ENCODE results near the gene RSL1D1.

The RSL1D1 gene

DNA sequence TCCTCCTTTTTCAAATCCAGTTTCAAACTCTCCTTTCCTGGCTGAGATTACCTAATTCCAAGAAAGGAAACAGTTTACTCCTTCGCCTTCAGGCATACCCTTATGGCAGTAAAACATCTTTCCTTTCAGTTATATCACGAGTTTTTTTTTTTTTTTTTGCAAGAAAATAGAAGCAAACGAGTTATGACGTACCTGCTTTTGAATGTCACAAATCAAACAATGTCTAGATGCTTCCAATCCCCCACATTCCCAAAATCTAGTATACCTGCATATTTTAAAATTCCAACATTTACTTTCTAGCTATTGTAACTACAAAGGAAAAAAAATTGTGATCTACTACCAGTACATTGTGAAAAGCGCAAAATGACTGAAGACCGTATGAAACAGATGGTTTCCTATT, 35.5 kb upstream of the RSL1D1 start:
- DNase-seq (ENCODE audit: low read depth), result no peak
- TF ChIP-seq, protein P1, sequence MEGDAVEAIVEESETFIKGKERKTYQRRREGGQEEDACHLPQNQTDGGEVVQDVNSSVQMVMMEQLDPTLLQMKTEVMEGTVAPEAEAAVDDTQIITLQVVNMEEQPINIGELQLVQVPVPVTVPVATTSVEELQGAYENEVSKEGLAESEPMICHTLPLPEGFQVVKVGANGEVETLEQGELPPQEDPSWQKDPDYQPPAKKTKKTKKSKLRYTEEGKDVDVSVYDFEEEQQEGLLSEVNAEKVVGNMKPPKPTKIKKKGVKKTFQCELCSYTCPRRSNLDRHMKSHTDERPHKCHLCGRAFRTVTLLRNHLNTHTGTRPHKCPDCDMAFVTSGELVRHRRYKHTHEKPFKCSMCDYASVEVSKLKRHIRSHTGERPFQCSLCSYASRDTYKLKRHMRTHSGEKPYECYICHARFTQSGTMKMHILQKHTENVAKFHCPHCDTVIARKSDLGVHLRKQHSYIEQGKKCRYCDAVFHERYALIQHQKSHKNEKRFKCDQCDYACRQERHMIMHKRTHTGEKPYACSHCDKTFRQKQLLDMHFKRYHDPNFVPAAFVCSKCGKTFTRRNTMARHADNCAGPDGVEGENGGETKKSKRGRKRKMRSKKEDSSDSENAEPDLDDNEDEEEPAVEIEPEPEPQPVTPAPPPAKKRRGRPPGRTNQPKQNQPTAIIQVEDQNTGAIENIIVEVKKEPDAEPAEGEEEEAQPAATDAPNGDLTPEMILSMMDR (IDR thresholded peaks at IDR 0.05; ENCODE audit: low read length, missing control alignments), result no peak
- H3K4me3 ChIP-seq (replicated peaks; ENCODE audit: low read depth, low read length), result no peak overlapping the region

DNA sequence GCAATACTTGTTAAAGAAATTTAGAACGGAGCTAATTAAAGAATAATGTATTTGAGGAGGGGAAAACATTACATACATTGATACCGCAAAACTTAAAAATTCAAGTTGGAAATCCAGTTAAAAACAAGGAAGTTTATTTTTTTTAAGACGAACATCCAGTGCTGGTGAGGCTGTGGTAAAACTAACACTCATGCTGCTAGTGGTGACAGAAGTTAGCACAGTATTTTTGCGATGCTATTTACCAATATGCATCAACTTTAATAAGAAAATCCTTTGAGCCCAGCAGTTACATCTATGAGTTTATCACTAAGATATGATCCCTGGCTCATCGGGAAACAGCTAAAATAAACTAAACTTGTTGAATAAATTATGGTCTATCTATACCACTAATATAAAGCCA, 32.7 kb upstream of the RSL1D1 start:
- no peak for DNase-seq (ENCODE audit: low read depth)
- TF ChIP-seq, protein P1 (IDR thresholded peaks at IDR 0.05; ENCODE audit: low read length, missing control alignments), result no peak
- no peak overlapping the region for H3K4me3 ChIP-seq (replicated peaks; ENCODE audit: low read depth, low read length)

DNA sequence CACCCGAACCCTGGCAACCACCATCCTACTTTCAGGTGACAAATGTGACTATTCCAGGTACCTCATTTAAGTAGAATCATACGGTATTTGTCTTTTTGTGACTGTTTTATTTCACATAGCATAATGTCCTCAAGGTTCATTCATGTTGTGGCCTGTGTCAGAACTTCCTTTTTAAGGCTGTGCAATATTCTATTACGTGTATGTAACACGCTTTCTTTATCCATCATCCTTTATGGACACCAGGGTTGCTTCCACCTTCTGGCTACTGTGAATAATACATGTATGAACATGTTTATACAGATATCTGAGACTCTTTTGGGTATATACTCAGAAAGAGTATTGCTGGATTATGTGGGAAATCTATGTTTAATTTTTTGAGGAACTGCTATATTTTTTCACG, 28.7 kb upstream of the RSL1D1 start:
- no peak overlapping the region for H3K4me3 ChIP-seq (replicated peaks; ENCODE audit: low read depth, low read length)

DNA sequence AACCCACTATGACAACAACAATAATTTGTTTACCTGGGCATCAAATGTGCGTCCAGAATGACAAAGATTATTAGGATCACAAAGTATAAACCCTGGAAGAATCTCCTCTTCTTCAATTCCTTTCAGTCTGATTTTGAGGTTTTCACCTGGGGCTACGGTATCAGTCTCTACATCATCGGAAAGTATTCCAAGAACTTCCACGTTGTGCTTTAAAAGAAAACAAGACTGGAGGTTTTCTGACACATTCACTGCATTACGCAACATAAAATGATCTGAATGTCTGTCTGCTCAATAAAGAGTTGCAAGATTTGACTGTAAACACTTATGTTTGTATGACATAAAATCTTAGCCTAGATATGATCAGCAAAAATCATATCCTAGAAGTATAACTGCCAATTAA, 26.0 kb upstream of the RSL1D1 start:
- no peak overlapping the region for H3K4me3 ChIP-seq (replicated peaks; ENCODE audit: low read depth, low read length)
- peak; percentile 41 for DNase-seq (ENCODE audit: low read depth)
- TF ChIP-seq, protein P1 (IDR thresholded peaks at IDR 0.05; ENCODE audit: low read length, missing control alignments), result no peak

More for the DNA sequence above, 28.7 kb upstream of the RSL1D1 start:
- DNase-seq (ENCODE audit: low read depth), result no peak
- TF ChIP-seq, protein P1 (IDR thresholded peaks at IDR 0.05; ENCODE audit: low read length, missing control alignments), result no peak

DNA sequence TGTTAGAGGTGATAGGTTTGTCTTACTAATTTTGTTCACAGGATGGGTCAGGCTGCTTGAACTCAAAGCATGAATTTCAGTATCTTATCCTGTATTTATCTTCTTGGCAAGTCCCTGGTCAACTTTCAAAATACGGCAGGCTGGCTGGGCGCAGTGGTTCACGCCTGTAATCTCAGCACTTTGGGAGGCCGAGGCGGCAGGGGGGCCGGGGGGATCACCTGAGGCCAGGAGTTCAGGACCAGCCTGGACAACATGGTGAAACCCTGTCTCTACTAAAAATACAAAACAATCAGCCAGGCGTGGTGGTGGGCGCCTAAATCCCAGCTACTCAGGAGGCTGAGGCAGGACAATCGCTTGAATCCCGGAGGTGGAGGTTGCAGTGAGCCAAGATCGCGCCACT, 25.0 kb upstream of the RSL1D1 start:
- no peak overlapping the region for H3K4me3 ChIP-seq (replicated peaks; ENCODE audit: low read depth, low read length)
- TF ChIP-seq, protein P1 (IDR thresholded peaks at IDR 0.05; ENCODE audit: low read length, missing control alignments), result no peak
- no peak for DNase-seq (ENCODE audit: low read depth)

DNA sequence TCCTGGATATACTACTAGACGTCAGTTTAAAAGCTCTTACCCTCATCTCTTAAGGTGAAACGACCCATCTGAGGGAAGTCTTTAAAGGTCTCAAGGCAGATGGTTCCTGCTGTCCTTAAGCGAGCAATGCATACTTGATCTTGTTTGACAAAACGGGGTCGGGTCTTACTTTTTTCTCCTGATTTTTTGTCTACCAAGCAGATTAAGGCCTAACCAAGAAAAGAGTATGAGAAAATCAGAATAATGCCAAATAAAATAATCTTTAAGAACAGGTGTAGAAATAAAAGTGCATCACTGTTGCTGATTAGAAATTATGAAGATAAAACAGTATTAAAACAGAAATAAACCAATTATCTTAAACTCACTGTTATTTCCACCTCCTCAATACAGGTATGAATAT, 24.4 kb upstream of the RSL1D1 start:
- DNase-seq (ENCODE audit: low read depth), result no peak
- TF ChIP-seq, protein P1 (IDR thresholded peaks at IDR 0.05; ENCODE audit: low read length, missing control alignments), result no peak
- H3K4me3 ChIP-seq (replicated peaks; ENCODE audit: low read depth, low read length), result no peak overlapping the region

DNA sequence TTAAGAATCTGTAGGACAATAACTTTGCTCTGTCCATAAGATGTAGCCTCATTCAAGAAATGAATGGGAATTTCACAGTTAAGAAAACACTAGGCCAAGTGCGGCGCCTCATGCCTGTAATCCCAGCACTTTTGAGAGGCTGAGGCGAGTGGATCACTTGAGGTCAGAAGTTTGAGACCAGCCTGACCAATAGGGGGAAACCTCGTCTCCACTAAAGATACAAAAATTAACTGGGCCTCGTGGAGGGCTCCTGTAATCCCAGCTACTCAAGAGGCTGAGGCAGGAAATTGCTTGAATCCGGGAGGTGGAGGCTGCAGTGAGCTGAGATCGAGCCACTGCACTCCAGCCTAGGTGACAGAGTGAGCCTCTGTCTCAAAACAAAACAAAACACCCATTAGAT, 19.9 kb upstream of the RSL1D1 start:
- peak; percentile 37 for DNase-seq (ENCODE audit: low read depth)
- TF ChIP-seq, protein P1 (IDR thresholded peaks at IDR 0.05; ENCODE audit: low read length, missing control alignments), result peak; percentile 8
- no peak overlapping the region for H3K4me3 ChIP-seq (replicated peaks; ENCODE audit: low read depth, low read length)

Measured in fibroblast of pulmonary artery (primary cell).